ENCODE results near the gene FCHSD2. TPM values are rescaled to one million over a fixed set of nuclear protein-coding genes. Genes with fewer than 3 reads are reported as not detected.

FCHSD2 gene
- total and polyA plus RNA-seq, 2 donors from 2014 or later = 8.0 to 58.7 TPM

GRCh38 chr11:73147771-73148681 is 5.9 kb upstream of the FCHSD2 start:
- H3K27ac ChIP-seq (ENCODE audit: low read depth in 2 of 2, low read length in 2 of 2) = no peak overlapping the region
- H3K4me1 ChIP-seq (ENCODE audit: control insufficient read depth in 2 of 3, insufficient read depth in 2 of 3, low read depth in 1 of 3, low read length in 3 of 3) = peaks cover 0 to 10% (median 4%) of the 10 kb centered on the region in 3 donors
- no peaks in the 10 kb centered on the region for H3K27me3 ChIP-seq (ENCODE audit: control insufficient read depth, insufficient read depth, low read length)
- no peaks in the 10 kb centered on the region for H3K36me3 ChIP-seq (ENCODE audit: control insufficient read depth in 2 of 3, insufficient read depth in 3 of 3, low read length in 3 of 3)
- intact Hi-C loops (cut with DNase I) = no loop called here
- peak in 1 of 5 donors; percentile 80 for DNase-seq
- FAIRE-seq = no peak
- no peak overlapping the region for H3K9ac ChIP-seq (ENCODE audit: low read length in 3 of 3)
- no peak for TF ChIP-seq CTCF (IDR thresholded peaks at IDR 0.05; ENCODE audit: borderline replicate concordance, extremely low read depth, insufficient read depth)
- H3K9me3 ChIP-seq (ENCODE audit: control insufficient read depth in 2 of 3, insufficient read depth in 1 of 3, low read length in 3 of 3) = no peaks in the 10 kb centered on the region
- H3K4me3 ChIP-seq (ENCODE audit: low read length in 3 of 3) = no peak overlapping the region

GRCh38 chr11:73145986-73146575 is 4.0 kb upstream of the FCHSD2 start:
- no peaks in the 10 kb centered on the region for H3K9me3 ChIP-seq (ENCODE audit: control insufficient read depth in 2 of 3, insufficient read depth in 1 of 3, low read length in 3 of 3)
- peaks cover 0 to 12% (median 4%) of the 10 kb centered on the region in 3 donors for H3K4me1 ChIP-seq (ENCODE audit: control insufficient read depth in 2 of 3, insufficient read depth in 2 of 3, low read depth in 1 of 3, low read length in 3 of 3)
- no peak overlapping the region for H3K27ac ChIP-seq (ENCODE audit: low read depth in 2 of 2, low read length in 2 of 2)
- H3K27me3 ChIP-seq (ENCODE audit: control insufficient read depth, insufficient read depth, low read length) = no peaks in the 10 kb centered on the region
- H3K4me3 ChIP-seq (ENCODE audit: low read length in 3 of 3) = no peak overlapping the region
- DNase-seq (no peak), FAIRE-seq (no peak)
- intact Hi-C loops (cut with DNase I) = no loop called here
- no peak for TF ChIP-seq CTCF (IDR thresholded peaks at IDR 0.05; ENCODE audit: borderline replicate concordance, extremely low read depth, insufficient read depth)
- no peaks in the 10 kb centered on the region for H3K36me3 ChIP-seq (ENCODE audit: control insufficient read depth in 2 of 3, insufficient read depth in 3 of 3, low read length in 3 of 3)
- H3K9ac ChIP-seq (ENCODE audit: low read length in 3 of 3) = no peak overlapping the region

GRCh38 chr11:73143126-73143838 is 1.2 kb upstream of the FCHSD2 start:
- no peaks in the 10 kb centered on the region for H3K27me3 ChIP-seq (ENCODE audit: control insufficient read depth, insufficient read depth, low read length)
- H3K27ac ChIP-seq (ENCODE audit: low read depth in 2 of 2, low read length in 2 of 2) = peak overlapping the region; percentile 98 to 99
- DNase-seq = peak in 4 of 5 donors; percentile 45 to 89 (median 76)
- no peaks in the 10 kb centered on the region for H3K9me3 ChIP-seq (ENCODE audit: control insufficient read depth in 2 of 3, insufficient read depth in 1 of 3, low read length in 3 of 3)
- intact Hi-C loops (cut with DNase I) = no loop called here
- peak overlapping the region; percentile 58 to 84 (median 74) for H3K4me3 ChIP-seq (ENCODE audit: low read length in 3 of 3)
- H3K4me1 ChIP-seq (ENCODE audit: control insufficient read depth in 2 of 3, insufficient read depth in 2 of 3, low read depth in 1 of 3, low read length in 3 of 3) = peaks cover 3 to 18% (median 10%) of the 10 kb centered on the region in 3 donors
- peak overlapping the region; percentile 26 to 46 (median 43) for H3K9ac ChIP-seq (ENCODE audit: low read length in 3 of 3)
- FAIRE-seq = no peak
- no peak for TF ChIP-seq CTCF (IDR thresholded peaks at IDR 0.05; ENCODE audit: borderline replicate concordance, extremely low read depth, insufficient read depth)
- H3K36me3 ChIP-seq (ENCODE audit: control insufficient read depth in 2 of 3, insufficient read depth in 3 of 3, low read length in 3 of 3) = no peaks in the 10 kb centered on the region

Measured in kidney (tissue), 14 donors.